LNCAP (cell line): Measurements from ENCODE around the gene ABCB11.

Experiments
- TF ChIP-seq, protein P1 (sequence below): fragments of 450-650 bp; IDR thresholded peaks from 2 replicates; pipeline ENCODE4 v1.5.1; 2017; ENCODE audit warnings: mild to moderate bottlenecking

The ABCB11 gene

DNA sequence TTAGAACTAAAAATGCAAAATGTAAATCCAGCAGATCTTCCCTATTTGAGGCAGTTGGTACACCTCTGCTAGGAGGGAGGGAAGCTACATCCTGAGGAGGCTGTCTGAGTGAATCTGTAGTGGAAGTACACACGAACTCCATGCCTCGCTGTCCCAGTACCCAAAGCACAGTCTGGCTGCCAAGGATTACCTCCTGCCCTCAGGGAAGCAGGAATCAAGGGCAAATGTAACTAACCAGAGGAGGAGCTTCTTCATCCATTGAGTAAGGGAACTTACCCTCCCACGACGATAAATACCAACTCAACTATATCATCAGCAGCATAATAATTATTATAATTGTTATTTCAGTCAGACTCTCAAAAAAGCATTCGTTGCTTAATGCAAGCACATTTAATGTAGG, 40.3 kb upstream of the ABCB11 start:
- TF ChIP-seq, protein P1, sequence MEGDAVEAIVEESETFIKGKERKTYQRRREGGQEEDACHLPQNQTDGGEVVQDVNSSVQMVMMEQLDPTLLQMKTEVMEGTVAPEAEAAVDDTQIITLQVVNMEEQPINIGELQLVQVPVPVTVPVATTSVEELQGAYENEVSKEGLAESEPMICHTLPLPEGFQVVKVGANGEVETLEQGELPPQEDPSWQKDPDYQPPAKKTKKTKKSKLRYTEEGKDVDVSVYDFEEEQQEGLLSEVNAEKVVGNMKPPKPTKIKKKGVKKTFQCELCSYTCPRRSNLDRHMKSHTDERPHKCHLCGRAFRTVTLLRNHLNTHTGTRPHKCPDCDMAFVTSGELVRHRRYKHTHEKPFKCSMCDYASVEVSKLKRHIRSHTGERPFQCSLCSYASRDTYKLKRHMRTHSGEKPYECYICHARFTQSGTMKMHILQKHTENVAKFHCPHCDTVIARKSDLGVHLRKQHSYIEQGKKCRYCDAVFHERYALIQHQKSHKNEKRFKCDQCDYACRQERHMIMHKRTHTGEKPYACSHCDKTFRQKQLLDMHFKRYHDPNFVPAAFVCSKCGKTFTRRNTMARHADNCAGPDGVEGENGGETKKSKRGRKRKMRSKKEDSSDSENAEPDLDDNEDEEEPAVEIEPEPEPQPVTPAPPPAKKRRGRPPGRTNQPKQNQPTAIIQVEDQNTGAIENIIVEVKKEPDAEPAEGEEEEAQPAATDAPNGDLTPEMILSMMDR = no peak

DNA sequence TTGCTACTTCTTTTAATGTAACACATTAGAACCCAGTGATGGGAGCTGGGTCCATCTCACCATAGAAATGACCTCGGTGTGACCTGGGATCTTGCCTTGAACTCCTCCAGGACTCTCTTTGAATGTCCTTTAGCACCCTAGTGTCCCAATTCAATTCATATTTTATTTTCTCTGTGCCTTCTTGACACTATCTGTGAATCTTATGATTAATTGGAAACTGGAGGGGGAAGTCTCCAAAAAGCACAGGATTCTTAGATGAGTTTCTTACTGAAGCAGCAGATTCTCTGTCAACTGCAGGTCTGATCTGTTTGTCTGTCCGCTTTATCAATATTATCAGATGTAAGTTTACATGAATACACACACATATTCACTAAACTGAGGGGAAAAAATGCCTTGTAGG, 38.7 kb upstream of the ABCB11 start:
- TF ChIP-seq, protein P1 = no peak

DNA sequence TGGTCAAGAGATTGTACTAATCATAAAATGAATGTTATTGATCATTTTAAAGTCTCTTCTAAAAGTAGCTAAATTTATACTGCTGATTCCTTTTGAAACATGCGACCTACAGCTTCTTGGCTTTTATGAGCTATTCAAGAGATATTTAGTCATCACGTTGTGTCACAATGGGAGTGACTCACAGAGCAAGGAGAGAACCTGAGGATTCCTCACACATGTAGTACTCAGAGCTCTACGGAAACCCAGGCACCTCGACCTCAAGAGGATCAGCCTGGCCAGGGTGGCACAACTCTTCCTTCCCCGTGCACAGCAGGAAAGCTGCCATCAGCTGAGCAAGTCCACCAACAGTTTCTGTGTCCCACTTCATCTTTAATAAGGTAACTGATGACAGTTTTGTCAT, 38.2 kb upstream of the ABCB11 start, which contains the start of gene DHRS9:
Gene DHRS9, plus strand, starts transcription at position 223 of the 400 bp plus-strand sequence. CDS start 12,019 bp downstream, outside the sequence.
- TF ChIP-seq, protein P1 = no peak

DNA sequence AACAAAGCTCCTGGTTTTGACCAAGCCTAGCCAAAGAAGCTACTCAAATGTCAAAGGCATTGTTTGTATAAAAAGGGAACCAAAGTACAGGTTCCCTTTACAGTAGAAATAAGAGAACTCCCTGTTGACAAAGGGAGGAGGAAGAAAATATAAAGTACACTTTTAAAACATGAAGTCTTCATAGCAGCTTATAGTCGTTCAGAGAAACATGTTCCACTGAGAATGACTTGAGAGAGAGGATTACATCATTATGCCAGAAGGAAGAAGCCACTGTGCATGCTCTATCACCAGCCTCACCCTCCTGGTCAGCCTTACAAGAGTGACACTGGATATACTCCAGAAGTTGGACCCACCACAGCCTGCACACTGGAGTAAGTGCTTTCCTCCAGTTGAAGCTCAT, 35.8 kb upstream of the ABCB11 start:
- TF ChIP-seq, protein P1 = no peak

DNA sequence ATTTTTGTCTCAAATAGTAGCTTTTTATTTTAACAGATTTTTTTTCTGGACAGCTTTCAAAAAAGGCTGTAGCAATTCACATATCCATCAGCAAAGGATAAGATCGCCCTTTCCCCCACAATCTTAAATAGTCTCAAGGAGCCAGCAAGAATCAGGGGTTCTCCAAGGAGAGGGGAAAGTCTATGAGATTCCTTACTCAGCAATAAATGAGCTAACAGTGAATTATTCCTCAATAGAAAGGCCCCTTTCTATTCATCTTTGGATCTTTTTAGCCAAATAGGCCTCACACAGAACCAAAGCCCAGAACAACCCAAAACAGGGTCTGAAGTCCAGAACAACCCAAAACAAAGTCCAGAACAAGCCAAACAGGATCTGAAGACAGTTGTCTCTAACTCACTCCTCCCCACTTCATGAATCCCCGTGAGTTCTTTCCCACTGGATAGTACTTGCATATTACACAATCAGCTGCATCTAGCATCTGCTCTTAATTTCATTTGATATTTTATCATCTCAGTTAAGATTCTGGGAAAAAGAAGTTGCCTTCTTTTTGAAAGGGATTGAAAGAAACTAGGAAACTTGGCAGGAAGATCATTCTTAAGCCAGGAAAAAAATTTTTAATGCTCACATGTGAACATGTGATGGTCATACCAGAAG, 34.9 kb upstream of the ABCB11 start:
- TF ChIP-seq, protein P1 = no peak

- TF ChIP-seq, protein P1 = no peak
These were observed 34.3 kb upstream of the ABCB11 start for GRCh38 chr2:169065422-169065821.

DNA sequence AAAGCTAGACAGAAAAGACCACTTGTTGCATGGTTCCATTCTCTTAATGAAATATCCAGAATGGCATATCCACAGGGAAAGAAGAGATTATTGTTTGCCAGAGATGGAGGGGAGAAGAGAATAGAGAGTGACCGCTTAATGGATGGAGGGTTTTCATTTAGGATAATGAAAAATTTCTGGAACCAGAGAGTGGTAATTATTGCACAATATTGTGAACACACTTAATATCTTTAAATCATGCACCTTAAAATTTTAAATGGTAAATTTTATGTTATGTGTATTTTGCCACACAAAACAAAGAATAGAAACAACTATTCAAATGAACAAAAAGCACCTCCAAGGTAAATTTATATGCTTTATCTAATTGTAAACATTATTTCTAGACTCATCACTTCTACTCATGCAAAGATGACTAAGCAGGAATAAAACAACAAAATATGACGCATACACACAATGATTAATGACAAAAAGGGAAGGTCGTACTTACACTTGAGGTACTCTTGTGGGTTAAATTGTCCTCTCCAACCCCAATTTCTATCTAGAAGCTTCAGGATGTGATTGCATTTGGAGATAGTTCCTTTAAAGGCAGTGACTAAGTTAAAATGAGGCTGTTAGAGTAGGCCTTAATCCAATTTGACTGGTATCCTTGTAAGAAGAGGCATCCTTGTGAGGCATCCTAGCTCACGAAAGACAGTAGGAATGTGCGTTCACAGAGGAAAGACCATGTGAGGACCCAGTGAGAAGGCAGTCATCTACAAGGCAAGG, 19.5 kb upstream of the ABCB11 start:
- TF ChIP-seq, protein P1 = no peak
